HG02623 (cell line): ENCODE measurements around the gene MAP1A.

Experiments
- ATAC-seq: cut with Tn5 transposase; IDR thresholded peaks from one replicate; pipeline ENCODE4 v1.9.1; 2021; ENCODE audit warnings: moderate library complexity; ENCODE audit not compliant: unreplicated experiment

MAP1A gene

DNA sequence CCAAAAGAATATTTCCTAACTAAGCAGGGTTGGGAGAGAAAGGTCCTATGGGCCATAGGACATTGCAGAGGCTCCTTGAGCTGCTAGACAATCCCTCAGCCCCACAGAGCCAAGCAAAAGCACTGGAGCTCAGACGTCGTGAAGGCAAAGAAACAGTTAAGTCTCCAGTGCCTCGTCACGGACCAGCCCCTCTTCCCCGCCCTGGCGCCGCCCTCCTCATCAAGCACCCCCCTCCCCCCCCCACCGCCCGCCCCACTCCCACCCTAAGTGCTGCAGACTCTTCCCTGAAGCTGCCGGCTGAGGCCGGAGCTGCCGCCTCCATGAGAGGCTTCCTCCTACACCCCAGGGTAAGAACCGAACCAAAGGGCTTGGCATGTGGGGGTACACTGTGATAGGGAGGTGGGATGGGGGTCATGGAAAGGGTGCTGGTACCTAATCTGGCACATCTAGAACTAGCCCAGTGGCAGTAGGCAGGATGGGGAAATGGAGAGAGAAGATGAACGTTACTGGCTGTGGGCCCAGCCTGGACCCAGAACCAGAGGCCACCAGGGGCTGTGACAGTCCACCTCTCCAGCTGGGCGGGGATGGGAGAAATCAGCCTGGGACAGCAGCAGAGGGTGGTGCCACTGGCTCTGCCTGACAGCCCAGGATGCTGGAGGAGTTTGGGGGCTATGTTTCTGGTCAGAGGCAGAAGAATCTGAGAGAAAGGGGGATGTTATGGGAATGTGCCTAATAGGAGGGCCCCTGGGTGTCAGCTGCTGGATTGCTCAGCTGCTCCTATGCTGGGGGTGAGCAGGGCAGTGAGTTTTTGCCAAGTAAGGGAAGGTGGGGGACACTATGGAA, at the start of gene MAP1A:
MAP1A (plus strand) TSS at position 255 of the 843 bp plus-strand sequence. CDS start 3,866 bp downstream, outside the sequence.
- ATAC-seq, result no peak

DNA sequence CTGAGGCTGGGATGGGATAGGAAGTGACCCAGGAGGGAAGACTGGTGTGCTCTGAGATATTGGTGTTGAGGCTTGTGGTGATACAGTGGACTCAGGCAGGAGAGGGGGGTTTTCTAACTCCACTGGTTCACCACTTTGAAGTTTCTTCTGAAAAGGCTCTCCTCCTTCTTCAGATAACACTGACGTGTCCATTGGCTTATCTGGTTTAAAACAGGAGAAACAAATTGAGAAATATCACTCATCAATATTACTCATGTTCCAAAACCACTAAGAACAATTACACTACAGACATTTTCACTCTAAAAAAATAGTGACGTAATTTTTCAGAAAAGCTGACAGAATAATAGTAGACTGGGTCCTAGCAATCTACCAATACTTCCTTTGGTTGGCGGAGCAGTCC, 47.5 kb upstream of the MAP1A start:
- no peak for ATAC-seq

DNA sequence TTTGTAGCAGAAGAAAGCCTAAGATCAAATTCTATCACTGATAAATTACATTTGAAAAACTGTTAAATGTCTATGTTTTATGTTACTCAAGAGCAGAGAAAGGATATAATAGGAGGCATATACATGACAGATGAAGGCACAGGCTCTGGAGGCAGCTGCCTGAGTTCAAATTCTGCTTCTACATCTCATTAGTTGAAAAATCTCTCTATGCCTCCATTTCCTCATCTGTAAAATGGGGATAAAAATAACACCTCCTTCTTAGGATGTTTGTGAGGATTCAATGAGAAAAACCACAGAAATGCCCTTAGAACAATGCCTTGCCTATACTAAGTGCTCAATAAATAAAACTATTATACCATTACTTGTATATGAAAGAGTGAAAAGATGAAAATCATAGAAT, 45.4 kb upstream of the MAP1A start:
- ATAC-seq, result no peak

DNA sequence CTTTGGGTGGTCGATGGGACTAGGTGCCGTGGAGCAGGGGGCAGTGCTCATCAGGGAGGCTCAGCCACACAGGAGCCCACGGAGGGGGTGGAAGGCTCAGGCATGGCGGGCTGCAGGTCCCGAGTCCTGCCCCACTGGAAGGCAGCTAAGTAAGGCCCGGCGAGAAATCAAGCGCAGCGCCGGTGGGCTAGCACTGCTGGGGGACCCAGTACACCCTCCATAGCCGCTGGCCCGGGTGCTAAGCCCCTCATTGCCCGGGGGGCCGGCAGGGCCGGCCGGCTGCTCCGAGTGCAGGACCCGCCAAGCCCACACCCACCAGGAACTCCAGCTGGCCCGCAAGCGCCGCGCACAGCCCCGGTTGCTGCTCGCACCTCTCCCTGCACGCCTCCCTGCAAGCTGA, 43.5 kb upstream of the MAP1A start:
- no peak for ATAC-seq

DNA sequence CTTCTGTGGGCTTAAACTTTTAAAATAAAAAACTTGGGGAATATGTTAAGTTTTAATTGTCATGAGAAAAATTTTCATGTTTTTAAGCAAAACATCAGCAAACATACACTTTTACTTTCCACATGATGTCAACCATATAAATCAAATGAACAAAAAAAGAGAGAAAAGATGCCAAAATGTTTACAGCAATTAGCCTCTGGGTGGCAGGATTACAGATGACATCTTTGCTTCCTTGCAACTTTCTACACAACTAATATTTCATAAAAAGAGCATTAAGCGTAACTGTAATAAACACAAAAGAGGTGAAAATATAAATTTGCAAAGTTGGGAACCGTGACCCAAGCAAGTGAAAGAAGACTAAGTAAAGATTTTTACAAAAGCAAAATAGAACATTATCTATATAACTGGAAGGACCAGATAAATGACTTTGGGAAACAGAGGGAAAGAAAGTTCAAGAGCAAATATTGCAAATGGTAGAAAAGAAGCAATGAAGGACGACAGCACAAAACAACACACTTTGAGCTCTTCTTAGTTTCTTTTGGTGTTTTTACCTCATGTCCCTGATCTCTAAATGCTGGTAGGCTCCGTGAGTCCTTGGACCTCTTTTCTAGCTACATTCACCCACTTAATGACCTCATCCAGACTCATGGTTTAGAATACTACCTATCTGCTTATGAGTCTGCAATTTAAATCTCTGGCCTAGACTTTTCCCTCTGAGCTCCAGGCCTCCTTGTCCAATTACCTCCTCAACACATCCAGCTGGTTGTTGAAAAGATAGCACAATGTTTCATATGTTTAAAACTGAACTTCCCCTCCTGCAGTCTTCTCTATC, 33.9 kb upstream of the MAP1A start:
- ATAC-seq, result no peak

DNA sequence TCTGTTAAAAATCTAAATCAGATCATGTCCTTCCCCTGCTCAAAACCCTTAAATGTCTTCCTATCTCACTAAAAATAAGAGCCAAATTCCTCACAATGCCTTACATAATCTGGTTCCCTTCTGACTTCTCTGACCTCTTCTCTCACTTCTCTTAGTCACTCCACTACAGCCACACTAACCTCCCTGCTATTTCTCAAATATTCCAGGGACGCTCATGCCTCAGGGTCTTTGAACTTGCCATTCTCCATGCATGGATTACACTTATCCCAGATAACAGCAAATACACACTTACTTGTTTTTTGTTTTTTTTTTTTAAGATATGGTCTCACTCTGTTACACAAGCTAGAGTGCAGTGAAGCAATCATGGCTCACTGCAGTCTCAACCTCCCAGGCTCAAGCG, 33.0 kb upstream of the MAP1A start:
- ATAC-seq, result no peak

DNA sequence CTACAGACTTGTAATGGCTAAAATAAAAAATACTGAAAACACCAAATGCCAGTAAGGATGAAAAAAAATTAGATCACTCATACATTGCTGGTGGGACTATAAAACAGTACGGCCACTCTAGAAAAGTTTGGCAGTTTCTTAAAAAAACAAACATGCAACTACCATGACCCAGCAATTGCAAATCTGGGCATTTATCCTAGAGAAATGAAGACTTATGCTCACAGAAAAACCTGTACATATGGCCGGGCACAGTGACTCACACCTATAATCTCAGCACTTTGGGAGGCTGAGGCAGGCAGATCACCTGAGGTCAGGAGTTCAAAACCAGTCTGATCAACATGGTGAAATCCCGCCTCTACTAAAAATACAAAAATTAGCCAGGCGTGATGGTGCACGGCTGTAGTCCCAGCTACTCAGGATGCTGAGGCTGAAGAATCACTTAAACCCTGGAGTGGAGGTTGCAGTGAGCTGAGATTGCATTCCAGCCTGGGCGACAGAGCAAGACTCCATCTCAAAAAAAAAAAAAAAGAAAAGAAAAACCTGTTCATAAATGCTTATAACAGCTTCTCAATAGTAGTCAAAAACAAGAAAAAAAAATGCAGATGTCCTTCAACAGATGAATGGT, 30.0 kb upstream of the MAP1A start:
- no peak for ATAC-seq

DNA sequence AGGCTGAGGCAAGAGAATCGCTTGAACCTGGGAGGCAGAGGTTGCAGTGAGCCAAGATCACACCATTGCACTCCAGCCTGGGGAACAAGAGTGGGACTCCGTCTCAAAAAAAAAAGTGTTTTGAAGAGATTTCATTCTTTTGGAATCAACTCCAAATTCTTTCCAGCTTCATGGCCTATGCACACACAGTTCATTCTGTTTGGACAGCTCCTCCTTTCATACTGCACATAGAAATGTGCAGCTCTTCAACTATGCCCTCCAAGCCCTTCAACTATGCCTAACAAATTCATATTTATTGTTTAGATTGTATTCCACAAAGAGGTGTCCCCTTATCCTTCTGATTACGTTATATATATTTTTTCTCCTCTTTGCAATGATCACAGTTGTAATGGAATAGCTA, 28.6 kb upstream of the MAP1A start:
- ATAC-seq, result no peak

DNA sequence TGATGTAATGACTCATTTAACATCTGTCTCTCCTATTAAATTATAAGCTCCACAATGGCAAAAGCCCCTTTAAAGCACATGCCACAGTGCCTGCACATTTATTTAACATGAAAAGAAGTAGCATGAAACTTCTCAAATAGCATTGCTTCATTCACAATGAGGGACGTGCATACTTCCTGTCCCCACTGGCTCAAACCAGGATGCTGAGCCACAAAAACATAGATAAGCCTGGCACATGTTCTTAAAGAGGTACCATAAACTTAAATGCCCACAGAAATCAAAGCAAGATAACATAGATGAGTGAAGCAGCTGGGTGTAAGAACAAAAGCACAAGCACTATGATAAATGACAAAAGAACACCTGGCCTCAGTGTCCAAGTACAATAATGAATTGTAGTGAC, 28.2 kb upstream of the MAP1A start:
- no peak for ATAC-seq

DNA sequence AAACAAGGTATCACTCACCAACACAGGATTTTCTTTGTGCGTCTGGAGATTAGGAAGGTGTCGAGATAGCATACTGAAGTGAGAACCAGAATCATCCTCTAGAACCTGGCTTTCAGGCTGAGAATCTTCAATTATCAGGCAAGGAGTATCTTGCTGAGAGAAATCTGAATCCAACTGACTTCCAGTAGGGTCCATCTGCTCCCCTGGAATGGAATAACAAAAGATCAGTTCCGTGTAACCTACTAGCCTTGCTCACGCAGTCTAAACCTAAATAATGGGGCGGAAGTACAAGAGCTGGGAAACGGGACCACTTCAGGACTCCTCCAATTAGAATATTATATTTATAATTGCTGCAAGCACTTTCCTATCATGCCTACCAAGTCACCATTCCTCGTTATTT, 25.1 kb upstream of the MAP1A start:
- ATAC-seq, result no peak

DNA sequence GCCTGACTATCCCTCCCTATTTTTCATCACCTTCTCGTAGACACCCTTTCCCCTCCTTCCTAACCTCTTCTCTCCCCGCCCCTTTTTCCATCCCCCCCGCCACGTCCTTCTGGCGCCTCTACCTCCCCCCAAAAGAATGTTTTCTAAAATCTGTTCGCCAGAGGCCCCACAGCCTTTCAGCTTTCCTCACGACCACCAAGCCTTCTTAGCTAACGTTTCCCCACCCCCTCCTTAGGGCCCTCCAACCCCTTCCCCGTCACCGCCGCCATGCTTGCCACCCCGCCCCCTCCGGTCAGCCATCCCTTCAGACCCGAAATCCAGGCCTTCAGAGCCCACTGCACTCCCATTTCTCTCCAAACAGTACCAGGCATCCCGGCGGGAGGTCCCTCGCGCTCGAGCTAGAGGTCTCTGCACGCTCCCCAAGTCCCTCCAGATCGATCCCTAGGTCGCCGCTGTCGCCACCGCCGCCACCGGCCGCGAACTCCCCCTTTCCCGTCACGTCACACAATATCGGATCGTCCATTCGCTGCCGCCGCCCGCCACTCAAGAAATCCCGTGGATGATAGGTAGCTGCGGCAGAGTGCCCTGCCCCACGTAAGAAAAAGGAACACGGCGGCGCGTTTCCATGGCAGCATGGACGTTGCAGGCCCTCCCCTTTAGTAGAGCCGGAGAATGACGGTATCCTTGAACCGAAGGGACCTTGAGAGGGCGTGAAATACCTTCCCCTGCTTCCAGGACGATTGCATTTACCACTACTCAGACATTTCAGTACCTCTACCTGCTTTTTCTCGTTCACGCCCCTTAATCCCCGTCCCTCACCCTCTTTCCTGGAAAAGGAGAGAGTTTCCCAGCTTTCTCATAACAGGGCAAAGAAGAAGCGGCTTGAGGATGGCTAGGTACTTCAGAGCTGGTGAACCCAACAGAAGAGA, 24.5 kb upstream of the MAP1A start, which contains the start of gene TP53BP1:
TP53BP1 (minus strand) TSS at position 484 of the 929 bp plus-strand sequence; CDS start at position 371, 113 bp downstream.
- ATAC-seq, result peak; percentile 98

DNA sequence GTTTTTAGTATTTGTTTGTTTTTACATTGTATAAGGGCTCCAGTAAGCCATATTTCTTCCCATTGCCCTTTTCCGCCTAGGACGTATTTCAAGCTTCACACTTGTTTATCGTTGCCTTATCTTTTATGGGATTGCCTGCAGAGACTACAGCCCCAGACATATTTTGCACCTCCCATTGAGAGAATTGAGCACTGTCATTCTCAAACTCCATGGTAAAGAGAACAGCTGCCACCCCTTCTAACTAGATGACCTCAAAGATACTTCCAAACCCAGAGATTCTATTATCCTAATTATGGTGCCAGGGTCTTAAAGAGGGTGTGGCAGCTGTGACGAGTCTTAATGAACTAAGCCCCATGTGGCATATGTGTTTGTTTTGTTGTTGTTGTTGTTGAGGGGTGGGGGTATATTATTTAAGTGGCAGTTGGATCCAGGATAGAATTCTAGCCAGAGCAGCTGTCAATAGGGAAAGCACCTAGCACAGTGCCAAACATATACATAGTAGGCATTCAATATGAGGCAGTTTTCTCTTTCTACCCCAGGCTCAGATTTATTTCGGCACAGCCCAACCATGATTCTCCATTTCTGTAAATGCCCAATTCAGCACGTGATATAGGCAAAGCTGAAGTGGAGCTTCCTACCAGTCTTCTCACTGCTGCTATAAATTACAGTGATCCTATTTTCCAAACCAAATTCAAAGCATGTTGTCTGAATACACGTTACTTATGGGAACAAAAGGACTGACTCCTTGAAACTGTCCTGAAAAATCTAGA, 23.5 kb upstream of the MAP1A start:
- ATAC-seq, result no peak

DNA sequence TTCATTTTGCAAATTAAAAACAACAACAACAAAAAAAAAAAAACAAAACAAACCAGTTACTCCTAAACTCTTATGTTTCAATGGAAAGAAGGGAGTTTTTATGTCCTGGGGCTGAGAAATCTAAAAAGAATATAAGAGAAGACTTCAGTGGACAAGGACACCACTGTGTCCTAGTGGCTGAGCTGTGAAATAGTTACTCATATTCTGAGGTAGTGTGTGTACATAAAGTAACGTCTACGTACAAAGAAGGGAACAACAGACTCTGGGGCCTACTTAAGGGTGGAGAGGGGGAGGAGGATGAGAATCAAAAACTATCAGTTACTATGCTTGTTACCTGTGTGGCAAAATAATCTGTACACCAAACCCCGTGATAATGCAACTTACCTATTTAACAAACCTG, 18.4 kb upstream of the MAP1A start:
- ATAC-seq, result no peak

DNA sequence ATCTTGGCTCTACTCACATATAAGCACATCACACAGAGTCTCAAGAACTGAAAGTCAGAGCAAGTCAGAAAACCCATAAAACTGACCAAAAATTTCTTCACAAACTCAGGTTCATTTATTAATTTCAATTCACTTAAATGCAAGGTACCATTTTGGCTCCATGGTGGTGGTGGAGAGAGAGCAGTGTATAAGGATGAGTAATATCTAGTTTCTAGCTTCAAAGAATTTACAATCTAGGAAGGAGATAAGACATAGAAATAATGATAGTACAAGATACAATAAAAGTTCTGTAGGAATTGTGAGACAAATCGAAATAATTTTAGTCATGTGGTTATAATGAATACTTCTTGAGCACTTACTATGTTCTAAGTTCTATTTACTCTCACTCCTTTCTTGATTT, 17.8 kb upstream of the MAP1A start:
- no peak for ATAC-seq

DNA sequence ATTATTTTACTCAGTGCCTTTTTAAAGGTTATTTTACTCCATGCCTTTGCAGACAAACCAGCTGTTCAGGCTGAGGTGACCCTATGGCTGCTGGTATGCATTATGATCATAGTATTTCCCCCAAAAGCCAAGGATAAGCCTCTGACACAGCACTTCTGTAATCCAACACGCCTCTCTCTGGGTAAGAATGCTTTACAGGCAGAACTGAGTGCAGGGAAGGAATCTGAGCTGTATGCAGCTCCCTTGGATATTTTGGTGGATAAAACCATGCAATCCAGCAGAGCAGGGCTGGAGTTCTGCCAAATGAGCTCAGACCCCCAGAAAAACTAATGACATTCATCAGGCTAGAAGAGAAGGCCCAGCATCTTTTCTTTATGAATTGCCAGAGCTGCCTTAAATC, 11.7 kb upstream of the MAP1A start:
- ATAC-seq, result no peak

DNA sequence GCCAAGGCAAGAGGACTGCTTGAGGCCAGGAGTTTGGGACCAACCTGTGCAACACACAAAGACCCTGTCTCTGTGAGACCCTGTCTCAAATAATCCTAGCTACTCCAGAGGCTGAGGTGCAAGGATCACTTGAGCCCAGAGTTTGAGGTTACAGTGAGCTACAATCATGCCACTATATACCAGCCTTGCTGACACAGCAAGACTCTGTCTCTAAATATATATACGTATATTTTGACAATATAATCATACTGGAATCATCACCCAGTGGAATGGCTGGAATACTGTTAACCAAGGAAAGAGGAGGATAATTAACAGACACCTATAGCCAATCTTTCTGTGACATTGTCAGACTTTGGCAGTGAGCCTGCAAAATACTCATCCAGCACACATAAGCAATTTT, 9.0 kb upstream of the MAP1A start:
- ATAC-seq, result no peak

DNA sequence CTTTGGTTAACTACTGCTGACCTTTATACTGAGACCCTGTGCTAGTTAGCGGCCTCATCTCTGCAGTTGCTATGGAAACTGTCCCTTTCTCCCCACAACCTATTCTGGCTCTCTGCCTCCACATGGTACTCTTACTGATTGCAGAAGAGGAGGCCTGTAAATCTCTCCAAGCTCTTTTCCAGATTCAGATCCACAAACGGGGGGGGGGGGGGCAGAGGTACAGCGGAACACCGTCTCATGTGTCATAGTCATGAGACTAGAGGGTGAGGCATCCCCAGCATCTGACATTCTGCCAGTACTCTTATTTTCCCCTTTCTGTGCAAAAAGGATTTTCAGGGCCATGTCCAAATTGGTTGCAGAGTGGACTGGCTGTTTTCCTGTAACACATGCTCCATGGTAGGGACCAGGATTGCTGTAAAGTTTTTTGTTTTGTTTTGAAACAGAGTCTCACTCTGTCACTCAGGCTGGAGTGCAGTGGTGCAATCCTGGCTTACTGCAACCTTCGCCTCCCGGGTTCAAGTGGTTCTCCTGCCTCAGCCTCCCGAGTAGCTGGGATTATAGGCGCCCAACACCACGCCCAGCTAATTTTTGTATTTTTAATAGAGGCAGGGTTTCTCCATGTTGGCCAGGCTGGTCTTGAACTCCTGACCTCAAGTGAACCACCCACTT, 8.3 kb upstream of the MAP1A start:
- no peak for ATAC-seq

DNA sequence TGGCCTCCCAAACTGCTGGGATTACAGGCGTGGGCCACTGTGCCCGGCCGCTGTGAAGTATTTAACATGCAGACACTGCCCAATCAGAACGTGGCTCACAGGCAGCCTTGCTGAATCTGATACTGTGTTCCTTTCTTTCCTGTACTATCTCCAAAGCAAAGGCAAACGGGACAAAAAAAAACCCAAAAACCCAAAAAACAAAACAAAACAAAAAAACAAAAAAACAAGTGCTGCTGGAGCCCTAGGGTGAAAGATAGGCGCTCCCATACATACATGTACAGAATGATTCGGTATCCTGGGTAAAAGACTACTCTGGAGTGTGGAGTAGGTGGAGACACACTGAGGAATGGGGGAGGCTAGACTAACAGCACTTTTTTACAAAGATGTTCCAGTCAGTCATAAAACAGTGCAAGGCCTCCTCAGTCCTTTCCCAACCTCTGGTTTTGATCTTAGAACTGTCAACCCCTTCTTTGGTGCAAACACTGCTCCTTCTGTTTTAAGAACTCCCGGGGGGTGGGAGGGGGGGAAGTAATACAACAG, 7.7 kb upstream of the MAP1A start:
- ATAC-seq, result no peak
